NT2/D1 (cell line): ENCODE measurements around the gene OR5B17.

Experiments used
- YY1 ChIP-seq: IDR thresholded peaks from 2 replicates; pipeline ENCODE4 v1.6.1; 2011; ENCODE audit not compliant: insufficient read length, insufficient read depth
- ZNF274 ChIP-seq: IDR thresholded peaks from 2 replicates; pipeline ENCODE4 v1.6.1; 2011; ENCODE audit warnings: mild to moderate bottlenecking, low read depth, low read length

GRCh38 chr11:58334708-58335107, 24.2 kb downstream of the OR5B17 start:
- TF ChIP-seq YY1 (no peak), ZNF274 (no peak)
